Psoas muscle (tissue), 8 donors: ENCODE results near the gene ZNF18. TPM values are rescaled to one million over a fixed set of nuclear protein-coding genes. Genes with fewer than 3 reads are reported as not detected.

Experiments used
- ATAC-seq, 4 donors: fragments of 200-7000 bp; cut with Tn5 transposase; one replicate each; pipeline ENCODE4 v1.9.1; 2020; ENCODE audit warnings: moderate library complexity in 3 of 4, mild to moderate bottlenecking in 2 of 4
- DNase-seq, 2 donors: peaks; one replicate each; pipeline ENCODE4 v3.0.0-alpha.2; 2020
- H3K27ac ChIP-seq: fragments of 200-600 bp; one replicate; pipeline ENCODE4 v1.8.0; 2022
- H3K27me3 ChIP-seq, 3 donors: fragments of 200-600 bp in 1 of 3; one replicate each; pipeline versions ENCODE4 v1.6.1 to v1.8.0; 2013 to 2022; ENCODE audit warnings: low read length in 2 of 3, mild to moderate bottlenecking in 2 of 3, moderate library complexity in 1 of 3; ENCODE audit not compliant: insufficient read depth in 3 of 3
- H3K36me3 ChIP-seq, 2 donors: fragments of 200-600 bp in 1 of 2; one replicate each; pipeline versions ENCODE4 v1.6.1 to v1.8.0; 2013 to 2022; ENCODE audit warnings: low read depth in 1 of 2, mild to moderate bottlenecking in 1 of 2, moderate library complexity in 1 of 2; ENCODE audit not compliant: insufficient read depth in 1 of 2
- H3K4me1 ChIP-seq: fragments of 200-600 bp; one replicate; pipeline ENCODE4 v1.8.0; 2022
- H3K4me3 ChIP-seq: fragments of 200-600 bp; one replicate; pipeline ENCODE4 v1.8.0; 2022; ENCODE audit warnings: mild to moderate bottlenecking
- H3K9me3 ChIP-seq: fragments of 200-600 bp; one replicate; pipeline ENCODE4 v1.8.0; 2022
- WGBS, 3 donors: extraction: QIAGEN DNeasy Blood & Tissue Kit; methylation state at CpG; one replicate each; pipeline versions ENCODE4 v1.1.6 to v1.1.7; 2013; 5-methylcytosine and 5-hydroxymethylcytosine counted together
- intact Hi-C, 2 donors: fragments of 100-400 bp; cut with DNase I; formaldehyde crosslinking; loops; one replicate each; pipeline versions ENCODE4 v1.11.0 to v1.14.2; 2022
- long read RNA-seq, 2 donors: library from polyadenylated mRNA; unstranded; transcript quantifications; one replicate each; pipeline ENCODE4 v2.0.0, GENCODE V29; 2021
- polyA plus RNA-seq, 3 donors: library from polyadenylated mRNA; stranded (reverse); fragments of 200-250 nt; gene quantifications; one replicate each; pipeline ENCODE4 v1.2.3, GENCODE V29; 2013
- total RNA-seq, 4 donors: library from RNA; stranded (reverse); fragmentation: NEBNext Ultra II Directional in 2 of 4; extraction: Animal tissue kit (Norgen Biotek cat#: 25700) in 2 of 4; gene quantifications; one replicate each; pipeline versions ENCODE4 v1.2.1 to v1.2.4, GENCODE V29; 2021 to 2023
- TF ChIP-seq, protein P1 (sequence below): fragments of 200-600 bp; IDR thresholded peaks from one replicate; pipeline ENCODE4 v1.8.0; 2022; ENCODE audit warnings: antibody characterized with exemption
- donor health status: healthy with polysubstance abuse.
- donor health status: DM: no; HTN: no; CAD: no; lungs with moderate emphysema.
- donor health status: Bipolar disorder and iron deficiency.
- donor health status: healthy.
- donor health status: DM: yes; HTN: yes; CAD: no.
- donor health status: DM: no; HTN: no; CAD: no.
- donor health status: DM: no; HTN: no; CAD: no.
- donor health status: DM: yes; HTN: yes; CAD: no.

ZNF18 gene
- 1 to 10 TPM; 3.4 to 6.3 (median 4.8) TPM for total RNA-seq
- 10 to 100 TPM in 1 of 3 donors, 1 to 10 TPM in 2; 4.1 to 10.0 (median 5.0) TPM for polyA plus RNA-seq
- long read RNA-seq, donor 1, partial matches to known transcripts: 1 of 5 reads
- long read RNA-seq, donor 1, other reads (novel, unspliced or antisense): 0 of 5 reads
- long read RNA-seq, donor 2, partial matches to known transcripts: 0 of 17 reads
- long read RNA-seq, donor 2, other reads (novel, unspliced or antisense): 9 of 17 reads

- WGBS, 3 donors: 0 to 1% (median 0%) methylated on average over 50 to 74 of the region's 74 CpGs
- H3K27me3 ChIP-seq: no peaks in the 10 kb centered on the region
- H3K9me3 ChIP-seq: no peaks in the 10 kb centered on the region
- H3K36me3 ChIP-seq: peaks cover 0 to 7% of the 10 kb centered on the region in 2 donors
- H3K4me3 ChIP-seq: peak within 1 kb of the TSS; percentile 96
- ATAC-seq (peak; percentile 97 to 100 (median 99)), DNase-seq (peak; percentile 98 to 99)
- peak within 1 kb of the TSS; percentile 93 for H3K27ac ChIP-seq
- TF ChIP-seq, protein P1, sequence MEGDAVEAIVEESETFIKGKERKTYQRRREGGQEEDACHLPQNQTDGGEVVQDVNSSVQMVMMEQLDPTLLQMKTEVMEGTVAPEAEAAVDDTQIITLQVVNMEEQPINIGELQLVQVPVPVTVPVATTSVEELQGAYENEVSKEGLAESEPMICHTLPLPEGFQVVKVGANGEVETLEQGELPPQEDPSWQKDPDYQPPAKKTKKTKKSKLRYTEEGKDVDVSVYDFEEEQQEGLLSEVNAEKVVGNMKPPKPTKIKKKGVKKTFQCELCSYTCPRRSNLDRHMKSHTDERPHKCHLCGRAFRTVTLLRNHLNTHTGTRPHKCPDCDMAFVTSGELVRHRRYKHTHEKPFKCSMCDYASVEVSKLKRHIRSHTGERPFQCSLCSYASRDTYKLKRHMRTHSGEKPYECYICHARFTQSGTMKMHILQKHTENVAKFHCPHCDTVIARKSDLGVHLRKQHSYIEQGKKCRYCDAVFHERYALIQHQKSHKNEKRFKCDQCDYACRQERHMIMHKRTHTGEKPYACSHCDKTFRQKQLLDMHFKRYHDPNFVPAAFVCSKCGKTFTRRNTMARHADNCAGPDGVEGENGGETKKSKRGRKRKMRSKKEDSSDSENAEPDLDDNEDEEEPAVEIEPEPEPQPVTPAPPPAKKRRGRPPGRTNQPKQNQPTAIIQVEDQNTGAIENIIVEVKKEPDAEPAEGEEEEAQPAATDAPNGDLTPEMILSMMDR: no peak
- peaks cover 10% of the 10 kb centered on the region for H3K4me1 ChIP-seq
- intact Hi-C loops: loop anchor here (2.0 to 10.0 kb wide), 2 partner anchors 23 to 1303 kb away; partner anchors contain the start of genes ADPRM (in 1 of the 2), MAP2K4 (in 1 of the 2) and SCO1 (in 1 of the 2)
These were observed at the start of gene ZNF18 for GRCh38 chr17:11997147-11997971. Gene ZNF18, minus strand, starts transcription at chr17:11997475. Its CDS starts 4,646 bp downstream, at chr17:11992829.

- H3K4me1 ChIP-seq: peaks cover 43% of the 10 kb centered on the region
- WGBS, 3 donors: 67 to 72% (median 71%) methylated on average over 2 of the region's 2 CpGs
- H3K36me3 ChIP-seq: no peaks in the 10 kb centered on the region
- TF ChIP-seq, protein P1: no peak
- no peak for DNase-seq
- H3K4me3 ChIP-seq: no peak overlapping the region
- H3K27ac ChIP-seq: no peak overlapping the region
- H3K9me3 ChIP-seq: no peaks in the 10 kb centered on the region
- H3K27me3 ChIP-seq: no peaks in the 10 kb centered on the region
- intact Hi-C loops: no loop called here
- no peak for ATAC-seq
These were observed 49.5 kb upstream of the ZNF18 start for GRCh38 chr17:12046786-12047185.

DNA sequence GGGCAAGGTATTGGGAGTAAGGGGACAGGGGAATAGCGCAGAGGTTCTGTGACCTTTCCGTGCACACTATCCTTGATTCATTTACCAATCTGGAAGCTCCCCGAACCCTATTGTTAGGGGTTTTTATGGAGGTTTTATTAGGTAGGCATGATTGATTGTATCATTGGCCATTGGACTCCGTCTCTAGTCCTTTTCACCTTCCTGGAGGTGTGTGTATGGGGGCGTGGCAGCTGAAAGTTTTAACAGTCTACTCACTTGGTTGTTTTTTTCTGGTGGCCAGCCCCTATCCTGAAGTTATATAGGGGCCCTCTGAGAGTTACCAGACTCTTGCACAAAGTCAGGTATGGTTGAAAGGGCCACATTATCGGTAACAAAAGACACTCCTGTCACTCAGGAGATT, 46.4 kb upstream of the ZNF18 start:
- no peak overlapping the region for H3K4me3 ChIP-seq
- no peaks in the 10 kb centered on the region for H3K9me3 ChIP-seq
- H3K27ac ChIP-seq: no peak overlapping the region
- no peak for DNase-seq
- WGBS, 3 donors: 94 to 97% (median 97%) methylated on average over 6 of the region's 6 CpGs
- peaks cover 41% of the 10 kb centered on the region for H3K4me1 ChIP-seq
- no peak for ATAC-seq
- no peaks in the 10 kb centered on the region for H3K27me3 ChIP-seq
- intact Hi-C loops: no loop called here
- no peaks in the 10 kb centered on the region for H3K36me3 ChIP-seq
- TF ChIP-seq, protein P1: no peak

GRCh38 chr17:12041312-12041711, 44.0 kb upstream of the ZNF18 start:
- no peak for ATAC-seq
- H3K9me3 ChIP-seq: no peaks in the 10 kb centered on the region
- no peaks in the 10 kb centered on the region for H3K36me3 ChIP-seq
- intact Hi-C loops: no loop called here
- 64 to 74% (median 64%) methylated on average over 3 of the region's 3 CpGs for WGBS, 3 donors
- peaks cover 20% of the 10 kb centered on the region for H3K4me1 ChIP-seq
- H3K27me3 ChIP-seq: no peaks in the 10 kb centered on the region
- TF ChIP-seq, protein P1: no peak
- no peak overlapping the region for H3K4me3 ChIP-seq
- DNase-seq: no peak
- no peak overlapping the region for H3K27ac ChIP-seq
